ENCODE measurements around the gene HTRA1. TPM values are rescaled to one million over a fixed set of nuclear protein-coding genes. Genes with fewer than 3 reads are reported as not detected.
A peak's percentile ranks its signal among the peaks of the same experiment; 100 is the strongest.

The HTRA1 gene
- total and polyA plus RNA-seq, 2 of the 4 experiments (the other 2 are of a cell fraction), result 28.5 to 108 TPM

DNA sequence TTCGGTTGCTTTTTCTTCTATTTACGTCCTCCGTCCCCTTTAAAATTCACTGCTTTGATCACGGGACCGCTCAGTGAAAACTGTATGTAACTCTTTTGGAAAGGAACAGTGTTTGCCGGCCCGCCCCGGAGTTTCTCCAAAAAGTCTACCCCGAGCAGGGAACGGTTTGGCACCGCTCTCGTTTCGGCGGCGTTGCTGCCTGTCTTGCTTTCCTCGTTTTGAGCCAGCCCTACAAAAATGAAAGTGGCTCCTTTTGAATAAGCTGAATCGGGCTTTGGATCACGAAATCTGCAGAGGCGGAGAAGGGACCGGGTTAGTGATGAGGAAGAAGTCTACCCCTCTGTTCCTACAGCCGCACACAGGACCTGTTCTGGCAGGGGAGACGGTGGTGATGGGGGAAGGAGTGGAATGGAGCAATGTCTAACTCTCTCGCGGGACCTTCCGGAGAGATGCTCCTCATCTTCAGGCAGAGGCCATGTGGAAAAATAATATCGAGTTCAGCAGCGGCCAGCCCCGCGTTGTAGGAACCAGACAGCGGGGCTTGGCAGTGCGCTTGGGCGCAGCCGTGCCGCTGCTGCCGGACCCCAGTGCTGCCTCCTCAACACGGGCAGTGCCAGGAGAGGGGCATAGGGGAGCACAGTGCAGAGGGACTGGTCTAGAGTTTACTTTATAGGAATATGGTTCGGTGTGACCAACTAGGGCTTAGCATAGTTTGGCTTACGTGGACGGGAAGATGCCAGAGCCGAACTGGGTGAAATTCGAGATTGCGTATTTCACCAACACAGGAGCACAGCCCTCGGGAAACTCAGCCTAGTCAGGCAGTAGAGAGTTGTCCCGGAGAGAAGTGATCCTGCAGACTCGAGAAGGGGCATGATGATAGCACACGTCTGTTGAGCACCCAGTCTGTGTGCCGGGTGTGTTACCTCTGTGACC is 1.4 kb downstream of the HTRA1 start:
- H2BK15ac ChIP-seq (ENCODE audit: low read depth, low read length), result peak overlapping the region; percentile 4; the same call in 1 of the 3 replicates
- in situ Hi-C loops (cut with MboI; ENCODE audit: low sequenced_read_pairs), result loop anchor here (10.0 kb wide), 1 partner anchor 338 kb away; no protein-coding TSS in a partner anchor
- H3K27ac ChIP-seq (ENCODE audit: insufficient read depth, low read length), result peak overlapping the region; percentile 34
- peak overlapping the region; percentile 9; the same call in 1 of the 2 replicates for H2BK20ac ChIP-seq (ENCODE audit: low read depth, low read length)
- ChIA-PET POLR2A (ENCODE audit: unreplicated experiment) (interaction anchor here (0.6 kb wide), 1 partner anchor 27 kb away, joined by 3 read pairs; no protein-coding TSS in a partner anchor), CTCF (no interaction called here)
- peak overlapping the region; percentile 83 for H3K14ac ChIP-seq (replicated peaks; ENCODE audit: low read depth, low read length)
- H2AK5ac ChIP-seq (ENCODE audit: low read depth, low read length), result peak overlapping the region; percentile 26
- H3K4me3 ChIP-seq (ENCODE audit: insufficient read depth, low read depth, low read length), result peak overlapping the region; percentile 52
- H3K27me3 ChIP-seq (ENCODE audit: control insufficient read depth, insufficient read depth, low read length), result no peaks in the 10 kb centered on the region; the same call in 1 of the 2 replicates
- dilution Hi-C loops (cut with HindIII; ENCODE audit: low sequenced_read_pairs, unreplicated experiment), result no loop called here
- peaks cover 4 to 20% of the 10 kb centered on the region in 2 experiments; a peak in 3 of 4 replicates for H3K79me1 ChIP-seq (ENCODE audit: low read depth in 1 of 2, low read length in 2 of 2)
- DNase-seq (peak; percentile 51), ATAC-seq (ENCODE audit: low read depth) (peak; percentile 31)
- peak overlapping the region; percentile 46; the same call in 1 of the 2 replicates for H3K56ac ChIP-seq (ENCODE audit: extremely low read depth, insufficient read depth, low read length)
- peak overlapping the region; percentile 76 for H3K4me2 ChIP-seq (ENCODE audit: low read depth, low read length)
- H2BK120ac ChIP-seq (ENCODE audit: low read depth, low read length), result peak overlapping the region; percentile 58
- peak overlapping the region; percentile 92 for H3K23ac ChIP-seq (ENCODE audit: low read depth, low read length)
- H3K9me3 ChIP-seq (ENCODE audit: control insufficient read depth, insufficient read depth, low read length), result no peaks in the 10 kb centered on the region
- H2AFZ ChIP-seq (replicated peaks; ENCODE audit: low read length, poor library complexity), result peak overlapping the region; percentile 91
- H4K5ac ChIP-seq (ENCODE audit: low read depth, low read length), result no peak overlapping the region
- H2AK9ac ChIP-seq (replicated peaks; ENCODE audit: low read depth, low read length, poor library complexity), result peak overlapping the region; percentile 83
- intact Hi-C loops (cut with micrococcal nuclease), result loop anchor here (2.0 to 5.0 kb wide), 2 partner anchors 85 to 102 kb away; no protein-coding TSS in a partner anchor
- peak overlapping the region; percentile 77 for H3K4ac ChIP-seq (ENCODE audit: low read depth, low read length)
- 0 out of 2 replicates have a peak overlapping the region, but pooled peaks have one; percentile 0 for H3K18ac ChIP-seq (ENCODE audit: low read depth, low read length)
- no peak overlapping the region for H2BK5ac ChIP-seq (ENCODE audit: low read depth, low read length, poor library complexity, severe bottlenecking)
- 8% methylated on average over 18 of the region's 47 CpGs; no CpG with 5 or more reads in 1 of the 2 experiments for WGBS, 2 experiments (ENCODE audit: extremely low coverage in 2 of 2, insufficient read length in 1 of 2)
- H4K20me1 ChIP-seq (ENCODE audit: insufficient read depth, low read length), result peaks cover 7% of the 10 kb centered on the region; the same call in 1 of the 2 replicates
- no peaks in the 10 kb centered on the region; the same call in 1 of the 2 replicates for H3K36me3 ChIP-seq (ENCODE audit: control insufficient read depth, insufficient read depth, low read length)
- no TSS peak for BruUV-seq (replicated peaks)
- H4K91ac ChIP-seq (ENCODE audit: insufficient read depth, low read depth, low read length), result peak overlapping the region; percentile 51
- peaks cover 8% of the 10 kb centered on the region for H3K9me1 ChIP-seq (ENCODE audit: insufficient read depth, low read length)
- peaks cover 12% of the 10 kb centered on the region for H3K4me1 ChIP-seq (ENCODE audit: control insufficient read depth, insufficient read depth, low read length)
- peak overlapping the region; percentile 50 for H3K9ac ChIP-seq (ENCODE audit: low read depth, low read length)
- peak overlapping the region; percentile 38 to 67; a peak in 3 of 4 replicates for H4K8ac ChIP-seq (ENCODE audit: low read depth in 2 of 2, low read length in 2 of 2)
- peak; percentile 31; the same call in 1 of the 2 replicates for TF ChIP-seq MXI1 (IDR thresholded peaks at IDR 0.05; ENCODE audit: borderline replicate concordance, low read depth, low read length)
- TF ChIP-seq, protein P1, sequence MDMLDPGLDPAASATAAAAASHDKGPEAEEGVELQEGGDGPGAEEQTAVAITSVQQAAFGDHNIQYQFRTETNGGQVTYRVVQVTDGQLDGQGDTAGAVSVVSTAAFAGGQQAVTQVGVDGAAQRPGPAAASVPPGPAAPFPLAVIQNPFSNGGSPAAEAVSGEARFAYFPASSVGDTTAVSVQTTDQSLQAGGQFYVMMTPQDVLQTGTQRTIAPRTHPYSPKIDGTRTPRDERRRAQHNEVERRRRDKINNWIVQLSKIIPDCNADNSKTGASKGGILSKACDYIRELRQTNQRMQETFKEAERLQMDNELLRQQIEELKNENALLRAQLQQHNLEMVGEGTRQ (IDR thresholded peaks at IDR 0.05; ENCODE audit: low read depth, low read length), result no peak
- TF ChIP-seq, protein P2, sequence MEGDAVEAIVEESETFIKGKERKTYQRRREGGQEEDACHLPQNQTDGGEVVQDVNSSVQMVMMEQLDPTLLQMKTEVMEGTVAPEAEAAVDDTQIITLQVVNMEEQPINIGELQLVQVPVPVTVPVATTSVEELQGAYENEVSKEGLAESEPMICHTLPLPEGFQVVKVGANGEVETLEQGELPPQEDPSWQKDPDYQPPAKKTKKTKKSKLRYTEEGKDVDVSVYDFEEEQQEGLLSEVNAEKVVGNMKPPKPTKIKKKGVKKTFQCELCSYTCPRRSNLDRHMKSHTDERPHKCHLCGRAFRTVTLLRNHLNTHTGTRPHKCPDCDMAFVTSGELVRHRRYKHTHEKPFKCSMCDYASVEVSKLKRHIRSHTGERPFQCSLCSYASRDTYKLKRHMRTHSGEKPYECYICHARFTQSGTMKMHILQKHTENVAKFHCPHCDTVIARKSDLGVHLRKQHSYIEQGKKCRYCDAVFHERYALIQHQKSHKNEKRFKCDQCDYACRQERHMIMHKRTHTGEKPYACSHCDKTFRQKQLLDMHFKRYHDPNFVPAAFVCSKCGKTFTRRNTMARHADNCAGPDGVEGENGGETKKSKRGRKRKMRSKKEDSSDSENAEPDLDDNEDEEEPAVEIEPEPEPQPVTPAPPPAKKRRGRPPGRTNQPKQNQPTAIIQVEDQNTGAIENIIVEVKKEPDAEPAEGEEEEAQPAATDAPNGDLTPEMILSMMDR (conservative IDR thresholded peaks at IDR 0.05; ENCODE audit: low read depth, low read length), result no peak
- TF ChIP-seq FOS (IDR thresholded peaks at IDR 0.05; ENCODE audit: low read depth, low read length), result no peak
- no peak for TF ChIP-seq NFE2L2 (IDR thresholded peaks at IDR 0.05; ENCODE audit: low read depth, low read length)
- TF ChIP-seq RCOR1 (IDR thresholded peaks at IDR 0.05; ENCODE audit: insufficient replicate concordance, low read length), result no peak
- peak; percentile 60; the same call in 1 of the 2 replicates for TF ChIP-seq CEBPB (IDR thresholded peaks at IDR 0.05; ENCODE audit: low read depth, low read length)
- no peak for TF ChIP-seq BHLHE40 (IDR thresholded peaks at IDR 0.05; ENCODE audit: low read depth, low read length)
- no peak for TF ChIP-seq MAFK (IDR thresholded peaks at IDR 0.05; ENCODE audit: low read depth, low read length)
- TF ChIP-seq RFX5 (IDR thresholded peaks at IDR 0.05; ENCODE audit: low read depth, low read length), result no peak
- TF ChIP-seq, protein P3, sequence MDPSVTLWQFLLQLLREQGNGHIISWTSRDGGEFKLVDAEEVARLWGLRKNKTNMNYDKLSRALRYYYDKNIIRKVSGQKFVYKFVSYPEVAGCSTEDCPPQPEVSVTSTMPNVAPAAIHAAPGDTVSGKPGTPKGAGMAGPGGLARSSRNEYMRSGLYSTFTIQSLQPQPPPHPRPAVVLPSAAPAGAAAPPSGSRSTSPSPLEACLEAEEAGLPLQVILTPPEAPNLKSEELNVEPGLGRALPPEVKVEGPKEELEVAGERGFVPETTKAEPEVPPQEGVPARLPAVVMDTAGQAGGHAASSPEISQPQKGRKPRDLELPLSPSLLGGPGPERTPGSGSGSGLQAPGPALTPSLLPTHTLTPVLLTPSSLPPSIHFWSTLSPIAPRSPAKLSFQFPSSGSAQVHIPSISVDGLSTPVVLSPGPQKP (IDR thresholded peaks at IDR 0.05; ENCODE audit: borderline replicate concordance, low read depth, low read length), result no peak
- TF ChIP-seq CHD1 (IDR thresholded peaks at IDR 0.05; ENCODE audit: low read depth, low read length), result no peak

Measured in IMR-90 (cell line).